GM23338 (cell line): ENCODE measurements around the gene SLC35F4. TPM values are rescaled to one million over a fixed set of nuclear protein-coding genes. Genes with fewer than 3 reads are reported as not detected.

Experiments
- ATAC-seq: fragments of 200-7000 bp; cut with Tn5 transposase; 3 replicates; pipeline ENCODE4 v1.9.1; 2020
- DNase-seq: peaks from one replicate; pipeline ENCODE4 v3.0.0-alpha.2; 2015; ENCODE audit warnings: low spot score
- H2AFZ ChIP-seq: fragments of 200-600 bp; sonication (generic); 2 replicates; pipeline ENCODE4 v1.8.0; 2016; ENCODE audit warnings: antibody characterized with exemption, mild to moderate bottlenecking, moderate library complexity
- H3F3A ChIP-seq: fragments of 200-600 bp; sonication (generic); replicated peaks from 2 replicates; pipeline ENCODE4 v1.8.0; 2017; ENCODE audit warnings: antibody characterized with exemption, mixed run types, low read depth
- H3K27ac ChIP-seq: fragments of 200-600 bp; sonication (generic); 2 replicates; pipeline ENCODE4 v1.6.1; 2016; ENCODE audit warnings: low read depth
- H3K27me3 ChIP-seq: fragments of 200-600 bp; sonication (generic); 2 replicates; pipeline ENCODE4 v1.8.0; 2016; ENCODE audit warnings: mild to moderate bottlenecking, mixed run types, moderate library complexity; ENCODE audit not compliant: insufficient read depth
- H3K36me3 ChIP-seq: fragments of 200-600 bp; sonication (generic); 2 replicates; pipeline ENCODE4 v1.8.0; 2016; ENCODE audit warnings: mild to moderate bottlenecking; ENCODE audit not compliant: insufficient read depth
- H3K4me1 ChIP-seq: fragments of 200-600 bp; sonication (generic); 2 replicates; pipeline ENCODE4 v1.8.0; 2016; ENCODE audit warnings: mild to moderate bottlenecking, moderate library complexity; ENCODE audit not compliant: insufficient read depth
- H3K4me2 ChIP-seq: fragments of 200-600 bp; sonication (generic); 2 replicates; pipeline ENCODE4 v1.7.1; 2017; ENCODE audit warnings: mixed run types
- H3K4me3 ChIP-seq: fragments of 200-600 bp; sonication (generic); 2 replicates; pipeline ENCODE4 v1.6.1; 2016; ENCODE audit warnings: mixed run types
- H3K79me2 ChIP-seq: fragments of 200-600 bp; sonication (generic); replicated peaks from 2 replicates; pipeline ENCODE4 v1.8.0; 2017; ENCODE audit warnings: mild to moderate bottlenecking; ENCODE audit not compliant: insufficient read depth
- H3K9me2 ChIP-seq: fragments of 200-600 bp; sonication (generic); 2 replicates; pipeline ENCODE4 v1.8.0; 2017; ENCODE audit not compliant: insufficient read depth
- H4K20me1 ChIP-seq: fragments of 200-600 bp; sonication (generic); replicated peaks from 2 replicates; pipeline ENCODE4 v1.8.0; 2017; ENCODE audit warnings: mild to moderate bottlenecking; ENCODE audit not compliant: insufficient read depth
- H3K27ac Mint-ChIP-seq: 2 replicates; pipeline ENCODE4 v1.8.0; 2020; ENCODE audit warnings: inconsistent platforms, mild to moderate bottlenecking, moderate library complexity, mixed read lengths
- H3K27me3 Mint-ChIP-seq: 3 replicates; pipeline ENCODE4 v1.8.0; 2022; ENCODE audit warnings: low read depth, mild to moderate bottlenecking, moderate library complexity, mixed read lengths, inconsistent platforms; ENCODE audit not compliant: insufficient read depth, poor library complexity
- H3K36me3 Mint-ChIP-seq: 3 replicates; pipeline ENCODE4 v1.8.0; 2021; ENCODE audit warnings: low read depth, mild to moderate bottlenecking, inconsistent platforms, moderate library complexity, mixed read lengths
- H3K4me1 Mint-ChIP-seq: 3 replicates; pipeline ENCODE4 v1.8.0; 2020; ENCODE audit warnings: mild to moderate bottlenecking, inconsistent platforms, mixed read lengths
- H3K4me3 Mint-ChIP-seq: 3 replicates; pipeline ENCODE4 v1.8.0; 2021; ENCODE audit warnings: moderate library complexity, mild to moderate bottlenecking, inconsistent platforms, mixed read lengths
- H3K9me3 Mint-ChIP-seq: 3 replicates; pipeline ENCODE4 v1.8.0; 2020; ENCODE audit warnings: moderate library complexity, mild to moderate bottlenecking, inconsistent platforms, mixed read lengths
- EZH2 ChIP-seq: fragments of 200-600 bp; sonication (generic); IDR thresholded peaks from one replicate; pipeline ENCODE4 v1.8.0; 2017; ENCODE audit warnings: antibody characterized with exemption, mild to moderate bottlenecking, low read depth; ENCODE audit not compliant: unreplicated experiment
- EZH2phosphoT487 ChIP-seq: fragments of 200-600 bp; sonication (generic); IDR thresholded peaks from one replicate; pipeline ENCODE4 v1.8.1; 2018; ENCODE audit warnings: antibody characterized with exemption; ENCODE audit not compliant: unreplicated experiment
- NANOG ChIP-seq: IDR thresholded peaks from 2 replicates; pipeline ENCODE4 v1.6.1; 2016; ENCODE audit warnings: antibody characterized with exemption, borderline replicate concordance
- POLR2AphosphoS5 ChIP-seq: IDR thresholded peaks from 2 replicates; pipeline ENCODE4 v1.6.1; 2016; ENCODE audit warnings: antibody characterized with exemption, low read depth
- STAT1 ChIP-seq: IDR thresholded peaks from one replicate; pipeline ENCODE4 v1.6.1; 2016; ENCODE audit warnings: antibody characterized with exemption; ENCODE audit not compliant: unreplicated experiment
- ZNF331 ChIP-seq: fragments of 250-450 bp; sonication (Bioruptor Pico); IDR thresholded peaks from 2 replicates; pipeline ENCODE4 v1.5.0; 2020; ENCODE audit warnings: low read depth, mild to moderate bottlenecking, moderate library complexity
- polyA plus RNA-seq: library from polyadenylated mRNA; unstranded; fragments of >200 nt; fragmentation: Nextera tagmentation; extraction: Ambion mirVana; gene quantifications from 2 replicates; pipeline ENCODE4 v1.2.1, GENCODE V29; 2016
- total RNA-seq: library from RNA; depleted of rRNA; stranded (reverse); fragments of >200 nt; shearing (Covaris generic); gene quantifications from 2 replicates; pipeline ENCODE4 v1.2.3, GENCODE V29; 2014
- TF ChIP-seq, protein P1 (sequence below): fragments of 250-450 bp; sonication (Bioruptor Pico); IDR thresholded peaks from 2 replicates; pipeline ENCODE4 v1.5.0; 2020; ENCODE audit warnings: mild to moderate bottlenecking, moderate library complexity
- TF ChIP-seq, protein P2 (sequence below): IDR thresholded peaks from one replicate; pipeline ENCODE4 v1.6.1; 2018; ENCODE audit warnings: antibody characterized with exemption; ENCODE audit not compliant: unreplicated experiment
- TF ChIP-seq, protein P3 (sequence below): IDR thresholded peaks from 2 replicates; pipeline ENCODE4 v1.6.1; 2016; ENCODE audit warnings: antibody characterized with exemption

The SLC35F4 gene
- total and polyA plus RNA-seq, 2 experiments from 2014 or later = 0.10 TPM; not detected in 1

DNA sequence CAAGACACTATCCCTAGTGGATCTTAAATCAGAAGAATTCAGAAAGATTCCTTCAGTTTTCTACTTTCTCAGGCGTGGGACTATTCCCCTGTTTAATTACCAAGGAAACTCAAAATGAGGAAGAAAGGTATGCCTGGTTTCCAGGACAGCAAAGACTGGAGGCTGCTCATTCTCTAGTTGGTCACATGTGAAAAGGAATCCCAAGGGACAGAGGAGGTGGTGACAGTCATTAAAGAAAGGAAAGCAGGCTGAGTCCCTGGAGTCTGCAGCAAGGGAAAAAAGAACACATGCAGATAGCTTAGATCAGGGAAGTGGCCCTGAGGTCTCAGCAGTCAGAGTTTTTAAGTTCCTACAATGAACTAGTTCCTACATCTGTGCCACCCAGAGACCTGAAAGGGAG, 206.8 kb downstream of the SLC35F4 start (continued):
- TF ChIP-seq, protein P1, sequence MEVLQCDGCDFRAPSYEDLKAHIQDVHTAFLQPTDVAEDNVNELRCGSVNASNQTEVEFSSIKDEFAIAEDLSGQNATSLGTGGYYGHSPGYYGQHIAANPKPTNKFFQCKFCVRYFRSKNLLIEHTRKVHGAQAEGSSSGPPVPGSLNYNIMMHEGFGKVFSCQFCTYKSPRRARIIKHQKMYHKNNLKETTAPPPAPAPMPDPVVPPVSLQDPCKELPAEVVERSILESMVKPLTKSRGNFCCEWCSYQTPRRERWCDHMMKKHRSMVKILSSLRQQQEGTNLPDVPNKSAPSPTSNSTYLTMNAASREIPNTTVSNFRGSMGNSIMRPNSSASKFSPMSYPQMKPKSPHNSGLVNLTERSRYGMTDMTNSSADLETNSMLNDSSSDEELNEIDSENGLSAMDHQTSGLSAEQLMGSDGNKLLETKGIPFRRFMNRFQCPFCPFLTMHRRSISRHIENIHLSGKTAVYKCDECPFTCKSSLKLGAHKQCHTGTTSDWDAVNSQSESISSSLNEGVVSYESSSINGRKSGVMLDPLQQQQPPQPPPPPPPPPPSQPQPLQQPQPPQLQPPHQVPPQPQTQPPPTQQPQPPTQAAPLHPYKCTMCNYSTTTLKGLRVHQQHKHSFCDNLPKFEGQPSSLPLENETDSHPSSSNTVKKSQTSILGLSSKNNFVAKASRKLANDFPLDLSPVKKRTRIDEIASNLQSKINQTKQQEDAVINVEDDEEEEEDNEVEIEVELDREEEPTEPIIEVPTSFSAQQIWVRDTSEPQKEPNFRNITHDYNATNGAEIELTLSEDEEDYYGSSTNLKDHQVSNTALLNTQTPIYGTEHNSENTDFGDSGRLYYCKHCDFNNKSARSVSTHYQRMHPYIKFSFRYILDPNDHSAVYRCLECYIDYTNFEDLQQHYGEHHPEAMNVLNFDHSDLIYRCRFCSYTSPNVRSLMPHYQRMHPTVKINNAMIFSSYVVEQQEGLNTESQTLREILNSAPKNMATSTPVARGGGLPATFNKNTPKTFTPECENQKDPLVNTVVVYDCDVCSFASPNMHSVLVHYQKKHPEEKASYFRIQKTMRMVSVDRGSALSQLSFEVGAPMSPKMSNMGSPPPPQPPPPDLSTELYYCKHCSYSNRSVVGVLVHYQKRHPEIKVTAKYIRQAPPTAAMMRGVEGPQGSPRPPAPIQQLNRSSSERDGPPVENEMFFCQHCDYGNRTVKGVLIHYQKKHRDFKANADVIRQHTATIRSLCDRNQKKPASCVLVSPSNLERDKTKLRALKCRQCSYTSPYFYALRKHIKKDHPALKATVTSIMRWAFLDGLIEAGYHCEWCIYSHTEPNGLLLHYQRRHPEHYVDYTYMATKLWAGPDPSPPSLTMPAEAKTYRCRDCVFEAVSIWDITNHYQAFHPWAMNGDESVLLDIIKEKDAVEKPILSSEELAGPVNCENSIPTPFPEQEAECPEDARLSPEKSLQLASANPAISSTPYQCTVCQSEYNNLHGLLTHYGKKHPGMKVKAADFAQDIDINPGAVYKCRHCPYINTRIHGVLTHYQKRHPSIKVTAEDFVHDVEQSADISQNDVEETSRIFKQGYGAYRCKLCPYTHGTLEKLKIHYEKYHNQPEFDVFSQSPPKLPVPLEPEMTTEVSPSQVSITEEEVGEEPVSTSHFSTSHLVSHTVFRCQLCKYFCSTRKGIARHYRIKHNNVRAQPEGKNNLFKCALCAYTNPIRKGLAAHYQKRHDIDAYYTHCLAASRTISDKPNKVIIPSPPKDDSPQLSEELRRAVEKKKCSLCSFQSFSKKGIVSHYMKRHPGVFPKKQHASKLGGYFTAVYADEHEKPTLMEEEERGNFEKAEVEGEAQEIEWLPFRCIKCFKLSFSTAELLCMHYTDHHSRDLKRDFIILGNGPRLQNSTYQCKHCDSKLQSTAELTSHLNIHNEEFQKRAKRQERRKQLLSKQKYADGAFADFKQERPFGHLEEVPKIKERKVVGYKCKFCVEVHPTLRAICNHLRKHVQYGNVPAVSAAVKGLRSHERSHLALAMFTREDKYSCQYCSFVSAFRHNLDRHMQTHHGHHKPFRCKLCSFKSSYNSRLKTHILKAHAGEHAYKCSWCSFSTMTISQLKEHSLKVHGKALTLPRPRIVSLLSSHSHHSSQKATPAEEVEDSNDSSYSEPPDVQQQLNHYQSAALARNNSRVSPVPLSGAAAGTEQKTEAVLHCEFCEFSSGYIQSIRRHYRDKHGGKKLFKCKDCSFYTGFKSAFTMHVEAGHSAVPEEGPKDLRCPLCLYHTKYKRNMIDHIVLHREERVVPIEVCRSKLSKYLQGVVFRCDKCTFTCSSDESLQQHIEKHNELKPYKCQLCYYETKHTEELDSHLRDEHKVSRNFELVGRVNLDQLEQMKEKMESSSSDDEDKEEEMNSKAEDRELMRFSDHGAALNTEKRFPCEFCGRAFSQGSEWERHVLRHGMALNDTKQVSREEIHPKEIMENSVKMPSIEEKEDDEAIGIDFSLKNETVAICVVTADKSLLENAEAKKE (CRISPR knock-in tag) = no peak
- TF ChIP-seq STAT1 (no peak), NANOG (no peak), EZH2 (no peak)
- TF ChIP-seq, protein P2, sequence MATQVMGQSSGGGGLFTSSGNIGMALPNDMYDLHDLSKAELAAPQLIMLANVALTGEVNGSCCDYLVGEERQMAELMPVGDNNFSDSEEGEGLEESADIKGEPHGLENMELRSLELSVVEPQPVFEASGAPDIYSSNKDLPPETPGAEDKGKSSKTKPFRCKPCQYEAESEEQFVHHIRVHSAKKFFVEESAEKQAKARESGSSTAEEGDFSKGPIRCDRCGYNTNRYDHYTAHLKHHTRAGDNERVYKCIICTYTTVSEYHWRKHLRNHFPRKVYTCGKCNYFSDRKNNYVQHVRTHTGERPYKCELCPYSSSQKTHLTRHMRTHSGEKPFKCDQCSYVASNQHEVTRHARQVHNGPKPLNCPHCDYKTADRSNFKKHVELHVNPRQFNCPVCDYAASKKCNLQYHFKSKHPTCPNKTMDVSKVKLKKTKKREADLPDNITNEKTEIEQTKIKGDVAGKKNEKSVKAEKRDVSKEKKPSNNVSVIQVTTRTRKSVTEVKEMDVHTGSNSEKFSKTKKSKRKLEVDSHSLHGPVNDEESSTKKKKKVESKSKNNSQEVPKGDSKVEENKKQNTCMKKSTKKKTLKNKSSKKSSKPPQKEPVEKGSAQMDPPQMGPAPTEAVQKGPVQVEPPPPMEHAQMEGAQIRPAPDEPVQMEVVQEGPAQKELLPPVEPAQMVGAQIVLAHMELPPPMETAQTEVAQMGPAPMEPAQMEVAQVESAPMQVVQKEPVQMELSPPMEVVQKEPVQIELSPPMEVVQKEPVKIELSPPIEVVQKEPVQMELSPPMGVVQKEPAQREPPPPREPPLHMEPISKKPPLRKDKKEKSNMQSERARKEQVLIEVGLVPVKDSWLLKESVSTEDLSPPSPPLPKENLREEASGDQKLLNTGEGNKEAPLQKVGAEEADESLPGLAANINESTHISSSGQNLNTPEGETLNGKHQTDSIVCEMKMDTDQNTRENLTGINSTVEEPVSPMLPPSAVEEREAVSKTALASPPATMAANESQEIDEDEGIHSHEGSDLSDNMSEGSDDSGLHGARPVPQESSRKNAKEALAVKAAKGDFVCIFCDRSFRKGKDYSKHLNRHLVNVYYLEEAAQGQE = no peak

DNA sequence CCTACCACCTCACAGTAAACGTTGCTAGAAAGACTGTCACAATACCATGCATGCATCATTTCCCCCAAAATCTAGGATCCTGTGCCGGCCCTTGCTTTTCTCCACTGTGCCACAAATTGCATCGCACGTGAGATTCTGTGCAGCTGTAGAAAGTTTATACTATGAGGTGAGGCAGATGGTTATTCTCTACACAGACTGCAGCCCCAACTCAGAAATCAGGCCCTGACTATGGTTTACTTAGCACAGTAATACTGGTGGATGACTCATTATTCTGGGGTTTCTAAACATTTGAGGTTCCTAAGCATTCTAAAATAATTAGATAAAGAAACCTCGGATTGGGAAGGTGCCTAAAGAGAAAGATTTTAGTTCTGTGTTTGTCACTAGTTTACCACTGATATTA, 208.4 kb downstream of the SLC35F4 start:
- H3K79me2 ChIP-seq = no peaks in the 10 kb centered on the region
- Mint-ChIP-seq H3K27ac (no peak overlapping the region), H3K4me1 (no peaks in the 10 kb centered on the region), H3K4me3 (no peak overlapping the region), H3K27me3 (peaks cover 2% of the 10 kb centered on the region), H3K36me3 (no peaks in the 10 kb centered on the region), H3K9me3 (0 out of 3 replicates have a peak, but pooled peaks cover 2% of the 10 kb centered on the region)
- H3K27ac ChIP-seq = no peak overlapping the region
- no peaks in the 10 kb centered on the region for H4K20me1 ChIP-seq
- H3K36me3 ChIP-seq = no peaks in the 10 kb centered on the region
- no peaks in the 10 kb centered on the region for H3K27me3 ChIP-seq
- ATAC-seq (no peak), DNase-seq (no peak)
- H3K4me3 ChIP-seq = no peak overlapping the region
- H3K4me1 ChIP-seq = no peaks in the 10 kb centered on the region
- H3K9me2 ChIP-seq = no peaks in the 10 kb centered on the region
- H3K4me2 ChIP-seq = no peak overlapping the region
- H2AFZ ChIP-seq = no peak overlapping the region
- H3F3A ChIP-seq = no peaks in the 10 kb centered on the region
- TF ChIP-seq EZH2phosphoT487 (no peak), POLR2AphosphoS5 (no peak), ZNF331 (CRISPR knock-in tag) (no peak)
- TF ChIP-seq, protein P3, sequence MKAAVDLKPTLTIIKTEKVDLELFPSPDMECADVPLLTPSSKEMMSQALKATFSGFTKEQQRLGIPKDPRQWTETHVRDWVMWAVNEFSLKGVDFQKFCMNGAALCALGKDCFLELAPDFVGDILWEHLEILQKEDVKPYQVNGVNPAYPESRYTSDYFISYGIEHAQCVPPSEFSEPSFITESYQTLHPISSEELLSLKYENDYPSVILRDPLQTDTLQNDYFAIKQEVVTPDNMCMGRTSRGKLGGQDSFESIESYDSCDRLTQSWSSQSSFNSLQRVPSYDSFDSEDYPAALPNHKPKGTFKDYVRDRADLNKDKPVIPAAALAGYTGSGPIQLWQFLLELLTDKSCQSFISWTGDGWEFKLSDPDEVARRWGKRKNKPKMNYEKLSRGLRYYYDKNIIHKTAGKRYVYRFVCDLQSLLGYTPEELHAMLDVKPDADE = no peak
